ENCODE data around the gene PPT1.

Gene PPT1

GRCh38 chr1:40032240-40032891 lies 64.7 kb downstream of the PPT1 start:
- H3K27ac Mint-ChIP-seq, result no peak overlapping the region
- no peak for DNase-seq (ENCODE audit: low spot score in 2 of 2)

GRCh38 chr1:40030528-40031135 lies 66.4 kb downstream of the PPT1 start:
- Mint-ChIP-seq H3K4me3 (no peak overlapping the region), H3K9me3 (no peaks in the 10 kb centered on the region), H3K36me3 (no peaks in the 10 kb centered on the region), H3K27ac (no peak overlapping the region), H3K4me1 (peaks cover 28% of the 10 kb centered on the region)
- ATAC-seq (no peak), DNase-seq (ENCODE audit: low spot score in 2 of 2) (no peak)

More at GRCh38 chr1:40032240-40032891, 64.7 kb downstream of the PPT1 start:
- H3K36me3 Mint-ChIP-seq, result no peaks in the 10 kb centered on the region
- no peak overlapping the region for H3K4me3 Mint-ChIP-seq
- ATAC-seq, result peak; percentile 77
- H3K4me1 Mint-ChIP-seq, result peaks cover 28% of the 10 kb centered on the region
- H3K9me3 Mint-ChIP-seq, result no peaks in the 10 kb centered on the region

DNA sequence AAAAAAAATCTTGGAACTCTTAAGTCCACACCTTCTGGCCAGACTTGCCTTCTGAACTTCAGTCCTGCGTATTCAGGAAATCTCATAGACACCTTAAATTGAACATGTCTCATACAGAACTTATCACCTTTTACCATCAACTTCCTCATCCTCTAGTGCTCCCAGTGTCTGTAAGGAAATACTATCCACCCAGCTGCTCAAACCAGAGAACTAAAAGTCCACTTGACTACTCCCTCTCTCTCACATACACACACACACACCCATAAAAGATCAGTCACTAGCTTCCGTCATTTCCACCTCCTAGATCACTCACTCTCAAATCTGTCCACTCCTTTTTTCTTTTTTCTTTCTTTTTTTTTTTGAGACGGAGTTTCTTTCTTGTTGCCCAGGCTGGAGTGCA lies 67.4 kb downstream of the PPT1 start:
- H3K9me3 Mint-ChIP-seq, result no peaks in the 10 kb centered on the region
- H3K36me3 Mint-ChIP-seq, result no peaks in the 10 kb centered on the region
- no peak overlapping the region for H3K4me3 Mint-ChIP-seq
- no peak overlapping the region for H3K27ac Mint-ChIP-seq
- H3K4me1 Mint-ChIP-seq, result peaks cover 24% of the 10 kb centered on the region
- DNase-seq (ENCODE audit: low spot score in 2 of 2) (no peak), ATAC-seq (no peak)

GRCh38 chr1:40027647-40028046 lies 69.4 kb downstream of the PPT1 start:
- no peak for ATAC-seq
- DNase-seq (ENCODE audit: low spot score in 2 of 2), result no peak
- Mint-ChIP-seq H3K4me1 (peaks cover 13% of the 10 kb centered on the region), H3K4me3 (no peak overlapping the region), H3K27ac (no peak overlapping the region), H3K9me3 (peaks cover 2% of the 10 kb centered on the region), H3K36me3 (no peaks in the 10 kb centered on the region)

- H3K9me3 Mint-ChIP-seq, result peaks cover 2% of the 10 kb centered on the region
- ATAC-seq (no peak), DNase-seq (ENCODE audit: low spot score in 2 of 2) (no peak)
- H3K27ac Mint-ChIP-seq, result no peak overlapping the region
- peaks cover 5% of the 10 kb centered on the region for H3K36me3 Mint-ChIP-seq
- H3K4me3 Mint-ChIP-seq, result no peak overlapping the region
- H3K4me1 Mint-ChIP-seq, result peaks cover 4% of the 10 kb centered on the region
Measured at GRCh38 chr1:40024671-40025070, 72.4 kb downstream of the PPT1 start.

- no peak overlapping the region for H3K4me3 Mint-ChIP-seq
- no peak overlapping the region for H3K27ac Mint-ChIP-seq
- no peak for ATAC-seq
Measured at GRCh38 chr1:40023379-40023944, 73.6 kb downstream of the PPT1 start.

More at GRCh38 chr1:40023379-40023944, 73.6 kb downstream of the PPT1 start:
- peaks cover 2% of the 10 kb centered on the region for H3K9me3 Mint-ChIP-seq
- DNase-seq (ENCODE audit: low spot score in 2 of 2), result no peak
- H3K4me1 Mint-ChIP-seq, result no peaks in the 10 kb centered on the region
- peaks cover 5% of the 10 kb centered on the region for H3K36me3 Mint-ChIP-seq
